ENCODE results near the gene TUFT1. TPM values are rescaled to one million over a fixed set of nuclear protein-coding genes. Genes with fewer than 3 reads are reported as not detected.
A peak's percentile ranks its signal among the peaks of the same experiment; 100 is the strongest.

Gene TUFT1
- total and polyA plus RNA-seq, 2 donors from 2014 or later: 8.9 to 12.9 TPM

DNA sequence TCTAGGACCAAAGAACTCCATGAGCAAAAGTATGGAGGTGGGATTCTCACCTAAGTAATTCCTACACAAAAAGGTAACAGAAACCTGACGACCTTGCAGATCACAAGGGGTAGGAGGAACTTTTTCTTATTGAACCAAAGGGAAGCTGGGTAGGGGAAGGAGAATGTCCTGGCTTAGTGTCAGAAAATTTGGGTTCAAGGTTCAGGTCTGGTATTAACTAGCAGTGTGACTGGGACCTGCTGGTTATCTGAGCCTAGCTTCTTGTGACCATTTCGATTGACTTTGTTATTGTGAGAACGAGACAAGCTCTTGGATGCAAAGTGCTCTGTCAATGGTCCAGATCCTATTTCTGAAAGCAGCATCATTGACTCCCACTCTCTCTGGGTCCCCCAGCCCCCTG, 66.7 kb downstream of the TUFT1 start:
- DNase-seq (no peak), FAIRE-seq (no peak)
- no peak overlapping the region for H3K4me3 ChIP-seq (ENCODE audit: low read length in 3 of 3)
- TF ChIP-seq, protein P1, sequence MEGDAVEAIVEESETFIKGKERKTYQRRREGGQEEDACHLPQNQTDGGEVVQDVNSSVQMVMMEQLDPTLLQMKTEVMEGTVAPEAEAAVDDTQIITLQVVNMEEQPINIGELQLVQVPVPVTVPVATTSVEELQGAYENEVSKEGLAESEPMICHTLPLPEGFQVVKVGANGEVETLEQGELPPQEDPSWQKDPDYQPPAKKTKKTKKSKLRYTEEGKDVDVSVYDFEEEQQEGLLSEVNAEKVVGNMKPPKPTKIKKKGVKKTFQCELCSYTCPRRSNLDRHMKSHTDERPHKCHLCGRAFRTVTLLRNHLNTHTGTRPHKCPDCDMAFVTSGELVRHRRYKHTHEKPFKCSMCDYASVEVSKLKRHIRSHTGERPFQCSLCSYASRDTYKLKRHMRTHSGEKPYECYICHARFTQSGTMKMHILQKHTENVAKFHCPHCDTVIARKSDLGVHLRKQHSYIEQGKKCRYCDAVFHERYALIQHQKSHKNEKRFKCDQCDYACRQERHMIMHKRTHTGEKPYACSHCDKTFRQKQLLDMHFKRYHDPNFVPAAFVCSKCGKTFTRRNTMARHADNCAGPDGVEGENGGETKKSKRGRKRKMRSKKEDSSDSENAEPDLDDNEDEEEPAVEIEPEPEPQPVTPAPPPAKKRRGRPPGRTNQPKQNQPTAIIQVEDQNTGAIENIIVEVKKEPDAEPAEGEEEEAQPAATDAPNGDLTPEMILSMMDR (IDR thresholded peaks at IDR 0.05; ENCODE audit: borderline replicate concordance, extremely low read depth, insufficient read depth): no peak
- no peaks in the 10 kb centered on the region for H3K27me3 ChIP-seq (ENCODE audit: control insufficient read depth, insufficient read depth, low read length)
- intact Hi-C loops (cut with DNase I): loop anchor here (10.0 kb wide), 1 partner anchor 128 kb away; no protein-coding TSS in a partner anchor
- no peak overlapping the region for H3K9ac ChIP-seq (ENCODE audit: low read length in 3 of 3)
- peaks cover 0 to 7% (median 3%) of the 10 kb centered on the region in 3 donors for H3K4me1 ChIP-seq (ENCODE audit: control insufficient read depth in 2 of 3, insufficient read depth in 2 of 3, low read depth in 1 of 3, low read length in 3 of 3)
- no peaks in the 10 kb centered on the region for H3K9me3 ChIP-seq (ENCODE audit: control insufficient read depth in 2 of 3, insufficient read depth in 1 of 3, low read length in 3 of 3)
- H3K36me3 ChIP-seq (ENCODE audit: control insufficient read depth in 2 of 3, insufficient read depth in 3 of 3, low read length in 3 of 3): no peaks in the 10 kb centered on the region
- peak overlapping the region in 1 of 2 donors; percentile 66 for H3K27ac ChIP-seq (ENCODE audit: low read depth in 2 of 2, low read length in 2 of 2)

DNA sequence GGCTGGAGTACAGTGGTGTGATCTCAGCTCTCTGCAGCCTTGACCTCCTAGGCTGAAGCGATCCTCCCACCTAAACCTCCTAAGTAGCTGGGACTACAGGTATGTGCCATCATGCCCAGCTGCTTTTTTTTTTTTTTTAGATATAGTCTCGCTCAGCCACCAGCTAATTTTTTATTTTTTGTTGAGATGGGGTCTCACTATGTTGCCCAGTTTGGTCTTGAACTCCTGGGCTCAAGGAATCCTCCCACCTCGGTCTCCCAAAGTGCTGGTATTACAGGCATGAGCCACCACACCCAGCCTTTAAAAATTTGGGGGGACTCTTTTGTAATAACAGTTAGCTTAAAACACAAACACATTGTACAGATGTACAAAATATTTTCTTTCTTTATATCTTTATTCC, 70.0 kb downstream of the TUFT1 start:
- Histone ChIP-seq H3K4me3 (ENCODE audit: low read length in 3 of 3) (no peak overlapping the region), H3K9ac (ENCODE audit: low read length in 3 of 3) (no peak overlapping the region), H3K9me3 (ENCODE audit: control insufficient read depth in 2 of 3, insufficient read depth in 1 of 3, low read length in 3 of 3) (no peaks in the 10 kb centered on the region), H3K27me3 (ENCODE audit: control insufficient read depth, insufficient read depth, low read length) (no peaks in the 10 kb centered on the region), H3K27ac (ENCODE audit: low read depth in 2 of 2, low read length in 2 of 2) (no peak overlapping the region), H3K36me3 (ENCODE audit: control insufficient read depth in 2 of 3, insufficient read depth in 3 of 3, low read length in 3 of 3) (no peaks in the 10 kb centered on the region), H3K4me1 (ENCODE audit: control insufficient read depth in 2 of 3, insufficient read depth in 2 of 3, low read depth in 1 of 3, low read length in 3 of 3) (peaks cover 0 to 9% (median 7%) of the 10 kb centered on the region in 3 donors)
- intact Hi-C loops (cut with DNase I): no loop called here
- no peak for FAIRE-seq
- TF ChIP-seq, protein P1 (IDR thresholded peaks at IDR 0.05; ENCODE audit: borderline replicate concordance, extremely low read depth, insufficient read depth): no peak
- DNase-seq: no peak

DNA sequence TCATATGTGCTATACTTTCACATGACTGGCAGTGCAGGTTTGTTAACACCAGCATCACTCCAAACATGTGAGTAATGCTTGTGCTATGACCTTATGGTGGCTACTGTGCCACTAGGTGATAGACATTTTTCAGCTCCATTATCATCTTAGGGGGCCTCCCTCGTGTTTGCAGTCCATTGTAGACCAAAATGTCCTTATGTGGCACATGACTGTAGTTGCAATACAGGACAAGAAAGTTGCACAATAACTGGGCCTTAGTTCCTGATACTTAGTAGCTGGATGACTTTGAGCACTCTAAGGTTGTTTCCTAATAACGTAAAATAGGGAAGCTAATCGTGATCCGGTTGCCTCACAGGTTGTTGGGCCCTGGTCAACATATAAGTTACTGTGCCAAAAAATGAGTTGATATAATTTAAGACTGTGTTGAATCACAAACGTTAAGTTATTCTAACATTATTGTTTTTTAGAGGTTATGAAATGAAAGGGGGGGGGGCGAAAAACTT, 71.2 kb downstream of the TUFT1 start:
- H3K9ac ChIP-seq (ENCODE audit: low read length in 3 of 3): no peak overlapping the region
- H3K4me3 ChIP-seq (ENCODE audit: low read length in 3 of 3): peak overlapping the region in 2 of 3 donors; percentile 85 to 93
- no peaks in the 10 kb centered on the region for H3K36me3 ChIP-seq (ENCODE audit: control insufficient read depth in 2 of 3, insufficient read depth in 3 of 3, low read length in 3 of 3)
- no peak for FAIRE-seq
- intact Hi-C loops (cut with DNase I): no loop called here
- H3K27ac ChIP-seq (ENCODE audit: low read depth in 2 of 2, low read length in 2 of 2): peak overlapping the region; percentile 76 to 88
- no peaks in the 10 kb centered on the region for H3K9me3 ChIP-seq (ENCODE audit: control insufficient read depth in 2 of 3, insufficient read depth in 1 of 3, low read length in 3 of 3)
- TF ChIP-seq, protein P1 (IDR thresholded peaks at IDR 0.05; ENCODE audit: borderline replicate concordance, extremely low read depth, insufficient read depth): no peak
- DNase-seq: no peak
- no peaks in the 10 kb centered on the region for H3K27me3 ChIP-seq (ENCODE audit: control insufficient read depth, insufficient read depth, low read length)
- peaks cover 0 to 9% (median 7%) of the 10 kb centered on the region in 3 donors for H3K4me1 ChIP-seq (ENCODE audit: control insufficient read depth in 2 of 3, insufficient read depth in 2 of 3, low read depth in 1 of 3, low read length in 3 of 3)
